ENCODE data around the gene DOCK6. TPM values are rescaled to one million over a fixed set of nuclear protein-coding genes. Genes with fewer than 3 reads are reported as not detected.

The DOCK6 gene
- total RNA-seq, 1 experiment from 2014 or later, result 88.8 TPM

DNA sequence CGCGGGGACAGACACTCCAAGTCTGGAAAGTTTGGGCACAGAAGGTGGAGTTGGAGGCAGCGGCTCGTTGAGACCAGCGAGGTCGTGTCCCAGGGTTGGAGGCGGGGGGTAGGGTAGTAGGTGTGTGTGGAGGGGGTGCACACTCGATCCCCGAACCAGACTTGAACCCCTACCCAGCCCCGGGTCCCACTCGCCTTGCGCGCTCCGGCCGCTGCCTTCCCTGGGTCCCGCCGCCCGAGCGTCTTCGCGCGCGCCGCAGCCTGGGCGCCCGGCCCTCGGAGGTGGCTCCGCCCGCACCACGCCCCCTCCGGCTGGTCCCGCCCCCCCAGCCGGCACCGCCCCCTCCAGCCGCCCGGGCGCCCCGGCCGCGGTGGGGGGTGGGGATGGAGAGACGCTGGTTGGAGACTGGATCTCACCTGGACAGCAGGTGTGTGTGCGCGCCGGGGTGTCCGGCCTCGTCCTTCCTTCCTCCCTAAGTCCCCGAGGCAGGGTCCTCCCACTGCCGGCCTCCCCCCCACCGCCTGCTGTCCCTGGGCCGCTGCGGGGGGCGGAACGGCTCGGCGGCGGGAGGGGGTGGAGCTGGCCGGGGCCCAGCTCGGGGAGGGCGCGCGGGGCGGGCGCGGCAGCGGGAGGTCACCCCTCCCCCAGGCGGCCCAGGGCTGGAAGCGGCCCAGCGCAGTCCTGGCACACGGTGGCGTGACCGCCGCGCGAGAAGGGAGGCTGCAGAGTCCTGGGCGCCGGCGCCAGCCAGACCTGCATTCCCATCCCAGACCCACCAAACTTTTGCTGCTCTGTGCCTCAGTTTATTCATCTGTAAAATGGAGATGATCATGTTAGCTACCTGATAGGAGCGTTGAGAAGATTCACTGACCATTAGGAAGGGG is 64.8 kb downstream of the DOCK6 start, which contains the start of gene KANK2 (continued):
- TF ChIP-seq TP53 (CRISPR knock-in tag; IDR thresholded peaks at IDR 0.05), result no peak
- TF ChIP-seq GRHL2 (CRISPR knock-in tag; IDR thresholded peaks at IDR 0.05; ENCODE audit: insufficient replicate concordance, severe bottlenecking), result no peak
- TF ChIP-seq ZNF219 (CRISPR knock-in tag; IDR thresholded peaks at IDR 0.05; ENCODE audit: borderline replicate concordance), result no peak
- TF ChIP-seq HMGA2 (CRISPR knock-in tag; IDR thresholded peaks at IDR 0.05), result no peak
- TF ChIP-seq, protein P1, sequence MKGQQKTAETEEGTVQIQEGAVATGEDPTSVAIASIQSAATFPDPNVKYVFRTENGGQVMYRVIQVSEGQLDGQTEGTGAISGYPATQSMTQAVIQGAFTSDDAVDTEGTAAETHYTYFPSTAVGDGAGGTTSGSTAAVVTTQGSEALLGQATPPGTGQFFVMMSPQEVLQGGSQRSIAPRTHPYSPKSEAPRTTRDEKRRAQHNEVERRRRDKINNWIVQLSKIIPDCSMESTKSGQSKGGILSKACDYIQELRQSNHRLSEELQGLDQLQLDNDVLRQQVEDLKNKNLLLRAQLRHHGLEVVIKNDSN (CRISPR knock-in tag; IDR thresholded peaks at IDR 0.05), result no peak
- TF ChIP-seq TEAD4 (CRISPR knock-in tag; IDR thresholded peaks at IDR 0.05), result no peak
- TF ChIP-seq SOX15 (CRISPR knock-in tag; IDR thresholded peaks at IDR 0.05), result no peak
- no peak for TF ChIP-seq RELA (CRISPR knock-in tag; IDR thresholded peaks at IDR 0.05; ENCODE audit: borderline replicate concordance)
- TF ChIP-seq, protein P2, sequence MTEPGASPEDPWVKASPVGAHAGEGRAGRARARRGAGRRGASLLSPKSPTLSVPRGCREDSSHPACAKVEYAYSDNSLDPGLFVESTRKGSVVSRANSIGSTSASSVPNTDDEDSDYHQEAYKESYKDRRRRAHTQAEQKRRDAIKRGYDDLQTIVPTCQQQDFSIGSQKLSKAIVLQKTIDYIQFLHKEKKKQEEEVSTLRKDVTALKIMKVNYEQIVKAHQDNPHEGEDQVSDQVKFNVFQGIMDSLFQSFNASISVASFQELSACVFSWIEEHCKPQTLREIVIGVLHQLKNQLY (CRISPR knock-in tag; IDR thresholded peaks at IDR 0.05), result no peak
- no peak for TF ChIP-seq JUN (CRISPR knock-in tag; IDR thresholded peaks at IDR 0.05)
- no peak for TF ChIP-seq CREM (CRISPR knock-in tag; IDR thresholded peaks at IDR 0.05)
- TF ChIP-seq, protein P3, sequence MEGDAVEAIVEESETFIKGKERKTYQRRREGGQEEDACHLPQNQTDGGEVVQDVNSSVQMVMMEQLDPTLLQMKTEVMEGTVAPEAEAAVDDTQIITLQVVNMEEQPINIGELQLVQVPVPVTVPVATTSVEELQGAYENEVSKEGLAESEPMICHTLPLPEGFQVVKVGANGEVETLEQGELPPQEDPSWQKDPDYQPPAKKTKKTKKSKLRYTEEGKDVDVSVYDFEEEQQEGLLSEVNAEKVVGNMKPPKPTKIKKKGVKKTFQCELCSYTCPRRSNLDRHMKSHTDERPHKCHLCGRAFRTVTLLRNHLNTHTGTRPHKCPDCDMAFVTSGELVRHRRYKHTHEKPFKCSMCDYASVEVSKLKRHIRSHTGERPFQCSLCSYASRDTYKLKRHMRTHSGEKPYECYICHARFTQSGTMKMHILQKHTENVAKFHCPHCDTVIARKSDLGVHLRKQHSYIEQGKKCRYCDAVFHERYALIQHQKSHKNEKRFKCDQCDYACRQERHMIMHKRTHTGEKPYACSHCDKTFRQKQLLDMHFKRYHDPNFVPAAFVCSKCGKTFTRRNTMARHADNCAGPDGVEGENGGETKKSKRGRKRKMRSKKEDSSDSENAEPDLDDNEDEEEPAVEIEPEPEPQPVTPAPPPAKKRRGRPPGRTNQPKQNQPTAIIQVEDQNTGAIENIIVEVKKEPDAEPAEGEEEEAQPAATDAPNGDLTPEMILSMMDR (IDR thresholded peaks at IDR 0.05), result no peak
- peak; percentile 93; the same call in 1 of the 2 replicates for TF ChIP-seq GTF2I (CRISPR knock-in tag; conservative IDR thresholded peaks at IDR 0.05)
- no peak for TF ChIP-seq EMX1 (CRISPR knock-in tag; IDR thresholded peaks at IDR 0.05)
- TF ChIP-seq, protein P4, sequence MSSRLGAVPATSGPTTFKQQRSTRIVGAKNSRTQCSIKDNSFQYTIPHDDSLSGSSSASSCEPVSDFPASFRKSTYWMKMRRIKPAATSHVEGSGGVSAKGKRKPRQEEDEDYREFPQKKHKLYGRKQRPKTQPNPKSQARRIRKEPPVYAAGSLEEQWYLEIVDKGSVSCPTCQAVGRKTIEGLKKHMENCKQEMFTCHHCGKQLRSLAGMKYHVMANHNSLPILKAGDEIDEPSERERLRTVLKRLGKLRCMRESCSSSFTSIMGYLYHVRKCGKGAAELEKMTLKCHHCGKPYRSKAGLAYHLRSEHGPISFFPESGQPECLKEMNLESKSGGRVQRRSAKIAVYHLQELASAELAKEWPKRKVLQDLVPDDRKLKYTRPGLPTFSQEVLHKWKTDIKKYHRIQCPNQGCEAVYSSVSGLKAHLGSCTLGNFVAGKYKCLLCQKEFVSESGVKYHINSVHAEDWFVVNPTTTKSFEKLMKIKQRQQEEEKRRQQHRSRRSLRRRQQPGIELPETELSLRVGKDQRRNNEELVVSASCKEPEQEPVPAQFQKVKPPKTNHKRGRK (CRISPR knock-in tag; IDR thresholded peaks at IDR 0.05; ENCODE audit: borderline replicate concordance), result no peak
- TF ChIP-seq ETV6 (CRISPR knock-in tag; IDR thresholded peaks at IDR 0.05), result no peak
- no peak for TF ChIP-seq ELF4 (CRISPR knock-in tag; IDR thresholded peaks at IDR 0.05; ENCODE audit: low read depth)
- no peak for TF ChIP-seq TEAD1 (CRISPR knock-in tag; IDR thresholded peaks at IDR 0.05)
- TF ChIP-seq ZBTB21 (CRISPR knock-in tag; IDR thresholded peaks at IDR 0.05; ENCODE audit: borderline replicate concordance), result no peak
- no peak for TF ChIP-seq NFATC4 (CRISPR knock-in tag; IDR thresholded peaks at IDR 0.05)
- TF ChIP-seq, protein P5, sequence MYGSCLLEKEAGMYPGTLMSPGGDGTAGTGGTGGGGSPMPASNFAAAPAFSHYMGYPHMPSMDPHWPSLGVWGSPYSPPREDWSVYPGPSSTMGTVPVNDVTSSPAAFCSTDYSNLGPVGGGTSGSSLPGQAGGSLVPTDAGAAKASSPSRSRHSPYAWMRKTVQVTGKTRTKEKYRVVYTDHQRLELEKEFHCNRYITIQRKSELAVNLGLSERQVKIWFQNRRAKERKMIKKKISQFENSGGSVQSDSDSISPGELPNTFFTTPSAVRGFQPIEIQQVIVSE (CRISPR knock-in tag; IDR thresholded peaks at IDR 0.05; ENCODE audit: borderline replicate concordance), result no peak
- TF ChIP-seq ATF1 (CRISPR knock-in tag; IDR thresholded peaks at IDR 0.05), result no peak
- TF ChIP-seq, protein P6, sequence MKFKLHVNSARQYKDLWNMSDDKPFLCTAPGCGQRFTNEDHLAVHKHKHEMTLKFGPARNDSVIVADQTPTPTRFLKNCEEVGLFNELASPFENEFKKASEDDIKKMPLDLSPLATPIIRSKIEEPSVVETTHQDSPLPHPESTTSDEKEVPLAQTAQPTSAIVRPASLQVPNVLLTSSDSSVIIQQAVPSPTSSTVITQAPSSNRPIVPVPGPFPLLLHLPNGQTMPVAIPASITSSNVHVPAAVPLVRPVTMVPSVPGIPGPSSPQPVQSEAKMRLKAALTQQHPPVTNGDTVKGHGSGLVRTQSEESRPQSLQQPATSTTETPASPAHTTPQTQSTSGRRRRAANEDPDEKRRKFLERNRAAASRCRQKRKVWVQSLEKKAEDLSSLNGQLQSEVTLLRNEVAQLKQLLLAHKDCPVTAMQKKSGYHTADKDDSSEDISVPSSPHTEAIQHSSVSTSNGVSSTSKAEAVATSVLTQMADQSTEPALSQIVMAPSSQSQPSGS (CRISPR knock-in tag; IDR thresholded peaks at IDR 0.05; ENCODE audit: borderline replicate concordance, low read depth), result no peak
- TF ChIP-seq ZNF423 (CRISPR knock-in tag; IDR thresholded peaks at IDR 0.05), result peak; percentile 91
- TF ChIP-seq, protein P7, sequence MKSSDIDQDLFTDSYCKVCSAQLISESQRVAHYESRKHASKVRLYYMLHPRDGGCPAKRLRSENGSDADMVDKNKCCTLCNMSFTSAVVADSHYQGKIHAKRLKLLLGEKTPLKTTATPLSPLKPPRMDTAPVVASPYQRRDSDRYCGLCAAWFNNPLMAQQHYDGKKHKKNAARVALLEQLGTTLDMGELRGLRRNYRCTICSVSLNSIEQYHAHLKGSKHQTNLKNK (CRISPR knock-in tag; IDR thresholded peaks at IDR 0.05), result no peak
- TF ChIP-seq ZNF416 (CRISPR knock-in tag; IDR thresholded peaks at IDR 0.05), result no peak
- TF ChIP-seq OVOL2 (CRISPR knock-in tag; IDR thresholded peaks at IDR 0.05; ENCODE audit: borderline replicate concordance), result no peak
- no peak for TF ChIP-seq FOXK1 (CRISPR knock-in tag; IDR thresholded peaks at IDR 0.05)
- TF ChIP-seq, protein P8, sequence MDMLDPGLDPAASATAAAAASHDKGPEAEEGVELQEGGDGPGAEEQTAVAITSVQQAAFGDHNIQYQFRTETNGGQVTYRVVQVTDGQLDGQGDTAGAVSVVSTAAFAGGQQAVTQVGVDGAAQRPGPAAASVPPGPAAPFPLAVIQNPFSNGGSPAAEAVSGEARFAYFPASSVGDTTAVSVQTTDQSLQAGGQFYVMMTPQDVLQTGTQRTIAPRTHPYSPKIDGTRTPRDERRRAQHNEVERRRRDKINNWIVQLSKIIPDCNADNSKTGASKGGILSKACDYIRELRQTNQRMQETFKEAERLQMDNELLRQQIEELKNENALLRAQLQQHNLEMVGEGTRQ (CRISPR knock-in tag; IDR thresholded peaks at IDR 0.05), result no peak
- TF ChIP-seq, protein P9, sequence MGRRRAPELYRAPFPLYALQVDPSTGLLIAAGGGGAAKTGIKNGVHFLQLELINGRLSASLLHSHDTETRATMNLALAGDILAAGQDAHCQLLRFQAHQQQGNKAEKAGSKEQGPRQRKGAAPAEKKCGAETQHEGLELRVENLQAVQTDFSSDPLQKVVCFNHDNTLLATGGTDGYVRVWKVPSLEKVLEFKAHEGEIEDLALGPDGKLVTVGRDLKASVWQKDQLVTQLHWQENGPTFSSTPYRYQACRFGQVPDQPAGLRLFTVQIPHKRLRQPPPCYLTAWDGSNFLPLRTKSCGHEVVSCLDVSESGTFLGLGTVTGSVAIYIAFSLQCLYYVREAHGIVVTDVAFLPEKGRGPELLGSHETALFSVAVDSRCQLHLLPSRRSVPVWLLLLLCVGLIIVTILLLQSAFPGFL (CRISPR knock-in tag; IDR thresholded peaks at IDR 0.05; ENCODE audit: borderline replicate concordance), result no peak
- TF ChIP-seq ZNF317 (CRISPR knock-in tag; IDR thresholded peaks at IDR 0.05; ENCODE audit: borderline replicate concordance, low read depth), result no peak

Data from WTC11 (cell line).